Osteoblast (primary cell): ENCODE data around the gene NEUROG1. TPM values are rescaled to one million over a fixed set of nuclear protein-coding genes. Genes with fewer than 3 reads are reported as not detected.
A peak's percentile ranks its signal among the peaks of the same experiment; 100 is the strongest.

ENCODE experiments used
- DNase-seq: peaks from one replicate; pipeline ENCODE4 v3.0.0; 2011; ENCODE audit warnings: low spot score, mixed read lengths; ENCODE audit not compliant: insufficient read length; ENCODE audit errors: missing footprints
- H2AFZ ChIP-seq: 2 replicates; pipeline ENCODE4 v1.6.0; 2011; ENCODE audit warnings: mild to moderate bottlenecking, low read length
- H3K27ac ChIP-seq: 2 replicates; pipeline ENCODE4 v1.5.1; 2011; ENCODE audit warnings: mild to moderate bottlenecking, low read depth, low read length, moderate library complexity
- H3K27me3 ChIP-seq: 2 replicates; pipeline ENCODE4 v1.6.0; 2012; ENCODE audit warnings: mild to moderate bottlenecking, control low read depth, inconsistent platforms, low read length, moderate library complexity; ENCODE audit not compliant: insufficient read depth
- H3K36me3 ChIP-seq: 2 replicates; pipeline ENCODE4 v1.5.1; 2011; ENCODE audit warnings: mild to moderate bottlenecking, low read length, control low read depth, moderate library complexity; ENCODE audit not compliant: insufficient read depth
- H3K4me1 ChIP-seq: 2 replicates; pipeline ENCODE4 v1.5.1; 2011; ENCODE audit warnings: mild to moderate bottlenecking, low read length, control low read depth, moderate library complexity; ENCODE audit not compliant: insufficient read depth
- H3K4me2 ChIP-seq: 2 replicates; pipeline ENCODE4 v1.6.0; 2011; ENCODE audit warnings: mild to moderate bottlenecking, low read length; ENCODE audit not compliant: insufficient read depth
- H3K4me3 ChIP-seq: fragments of 200-600 bp; sonication (generic); 3 replicates; pipeline ENCODE4 v1.5.1; 2012; ENCODE audit warnings: mild to moderate bottlenecking, low read length, inconsistent platforms; ENCODE audit not compliant: insufficient read depth
- H3K79me2 ChIP-seq: 2 replicates; pipeline ENCODE4 v1.6.0; 2012; ENCODE audit warnings: mild to moderate bottlenecking, low read length, control low read depth, inconsistent platforms; ENCODE audit not compliant: insufficient read depth
- H3K9me3 ChIP-seq: 2 replicates; pipeline ENCODE4 v1.5.1; 2011; ENCODE audit warnings: low read depth, low read length, control low read depth
- H4K20me1 ChIP-seq: 2 replicates; pipeline ENCODE4 v1.6.0; 2012; ENCODE audit warnings: mild to moderate bottlenecking, low read length, control low read depth; ENCODE audit not compliant: insufficient read depth
- CTCF ChIP-seq: IDR thresholded peaks from 2 replicates; pipeline ENCODE4 v1.5.1; 2011; ENCODE audit warnings: mild to moderate bottlenecking, low read depth, low read length, moderate library complexity; ENCODE audit errors: extremely low read depth
- total RNA-seq: library from RNA; depleted of rRNA; stranded (reverse); fragments of >200 nt; gene quantifications from 2 replicates; pipeline ENCODE4 v1.2.3, GENCODE V29; 2012

Gene NEUROG1
- total RNA-seq, 1 donor, result not detected

- H3K79me2 ChIP-seq, result no peaks in the 10 kb centered on the region
- no peak for TF ChIP-seq CTCF
- H3K36me3 ChIP-seq, result no peaks in the 10 kb centered on the region
- no peaks in the 10 kb centered on the region for H4K20me1 ChIP-seq
- H3K27me3 ChIP-seq, result peaks cover 7% of the 10 kb centered on the region
- no peak overlapping the region for H3K27ac ChIP-seq
- DNase-seq, result peak; percentile 8
- H2AFZ ChIP-seq, result no peak overlapping the region
- H3K4me1 ChIP-seq, result no peaks in the 10 kb centered on the region
- no peak overlapping the region for H3K4me2 ChIP-seq
- no peaks in the 10 kb centered on the region for H3K9me3 ChIP-seq
- no peak overlapping the region for H3K4me3 ChIP-seq
Observed at GRCh38 chr5:135564331-135564730, 28.6 kb upstream of the NEUROG1 start.

- peak overlapping the region; percentile 58 for H3K4me2 ChIP-seq
Observed at GRCh38 chr5:135561266-135561665, 25.5 kb upstream of the NEUROG1 start.

GRCh38 chr5:135560858-135561257 is 25.1 kb upstream of the NEUROG1 start:
- H2AFZ ChIP-seq, result peak overlapping the region; percentile 95

More at GRCh38 chr5:135561266-135561665, 25.5 kb upstream of the NEUROG1 start:
- Histone ChIP-seq H3K4me3 (no peak overlapping the region), H4K20me1 (no peaks in the 10 kb centered on the region), H3K79me2 (no peaks in the 10 kb centered on the region), H2AFZ (peak overlapping the region; percentile 95), H3K9me3 (no peaks in the 10 kb centered on the region), H3K27ac (no peak overlapping the region), H3K27me3 (peaks cover 29% of the 10 kb centered on the region), H3K36me3 (no peaks in the 10 kb centered on the region), H3K4me1 (no peaks in the 10 kb centered on the region)
- DNase-seq, result peak; percentile 31
- TF ChIP-seq CTCF, result no peak

GRCh38 chr5:135559354-135559753 is 23.6 kb upstream of the NEUROG1 start:
- no peak for TF ChIP-seq CTCF
- Histone ChIP-seq H2AFZ (peak overlapping the region; percentile 24), H3K4me2 (no peak overlapping the region), H3K36me3 (no peaks in the 10 kb centered on the region), H4K20me1 (no peaks in the 10 kb centered on the region), H3K27me3 (peaks cover 31% of the 10 kb centered on the region), H3K27ac (no peak overlapping the region), H3K4me3 (no peak overlapping the region), H3K79me2 (no peaks in the 10 kb centered on the region), H3K4me1 (no peaks in the 10 kb centered on the region), H3K9me3 (no peaks in the 10 kb centered on the region)
- DNase-seq, result peak; percentile 80

More at GRCh38 chr5:135560858-135561257, 25.1 kb upstream of the NEUROG1 start:
- H3K79me2 ChIP-seq, result no peaks in the 10 kb centered on the region
- peak overlapping the region; percentile 58 for H3K4me2 ChIP-seq
- no peaks in the 10 kb centered on the region for H4K20me1 ChIP-seq
- no peaks in the 10 kb centered on the region for H3K36me3 ChIP-seq
- peak; percentile 90 for TF ChIP-seq CTCF
- H3K9me3 ChIP-seq, result no peaks in the 10 kb centered on the region
- peak; percentile 93 for DNase-seq
- H3K4me1 ChIP-seq, result no peaks in the 10 kb centered on the region
- no peak overlapping the region for H3K4me3 ChIP-seq
- peaks cover 33% of the 10 kb centered on the region for H3K27me3 ChIP-seq
- H3K27ac ChIP-seq, result no peak overlapping the region
